Activated CD4-positive, CD25-positive, alpha-beta regulatory T cell treated with anti-CD3 and anti-CD28 coated beads, Interleukin-2, amount 50 U/mL, for 24 hours (primary cell): Measurements from ENCODE around the gene BMPR2.
A peak's percentile ranks its signal among the peaks of the same experiment; 100 is the strongest.
"Not testable (repeated sequence)": the region's sequence is repeated elsewhere in the genome, so short reads cannot be mapped to it uniquely, and the experiment has no call there.

Experiments used
- ATAC-seq, 2 donors: fragments of 150-1000 bp; cut with Tn5 transposase; one replicate each; pipeline ENCODE4 v1.10.0; 2021; ENCODE audit warnings: mild to moderate bottlenecking in 1 of 2, moderate library complexity in 1 of 2

The BMPR2 gene

GRCh38 chr2:202454536-202454935 lies 78.4 kb downstream of the BMPR2 start:
- ATAC-seq = no peak

- no peak for ATAC-seq
These were observed 79.0 kb downstream of the BMPR2 start for GRCh38 chr2:202455114-202455513.

- no peak for ATAC-seq
These were observed 84.0 kb downstream of the BMPR2 start for GRCh38 chr2:202460119-202460518.

GRCh38 chr2:202479090-202479489 lies 103.0 kb downstream of the BMPR2 start:
- ATAC-seq = peak; percentile 55 to 65

- peak; percentile 65 to 81 for ATAC-seq
These were observed 103.5 kb downstream of the BMPR2 start for GRCh38 chr2:202479610-202480009.

- no peak for ATAC-seq
These were observed 110.2 kb downstream of the BMPR2 start for GRCh38 chr2:202486351-202486750.

- no peak for ATAC-seq
These were observed 112.5 kb downstream of the BMPR2 start for GRCh38 chr2:202488671-202489070.

GRCh38 chr2:202490479-202490878 lies 114.4 kb downstream of the BMPR2 start:
- no peak for ATAC-seq

GRCh38 chr2:202491514-202491913 lies 115.4 kb downstream of the BMPR2 start:
- ATAC-seq = no peak

- ATAC-seq = no peak
These were observed 118.4 kb downstream of the BMPR2 start for GRCh38 chr2:202494300-202495229.

- no peak for ATAC-seq
These were observed 119.1 kb downstream of the BMPR2 start for GRCh38 chr2:202495230-202495604.

- ATAC-seq = not testable (repeated sequence)
These were observed 120.8 kb downstream of the BMPR2 start for GRCh38 chr2:202496835-202497472.

- ATAC-seq = not testable (repeated sequence)
These were observed 121.3 kb downstream of the BMPR2 start for GRCh38 chr2:202497473-202497866.

- ATAC-seq = not testable (repeated sequence)
These were observed 123.7 kb downstream of the BMPR2 start for GRCh38 chr2:202499841-202500240.

GRCh38 chr2:202503276-202503675 lies 127.1 kb downstream of the BMPR2 start:
- not testable (repeated sequence) for ATAC-seq

GRCh38 chr2:202508686-202509085 lies 132.6 kb downstream of the BMPR2 start:
- ATAC-seq = no peak

GRCh38 chr2:202510911-202511310 lies 134.8 kb downstream of the BMPR2 start:
- no peak for ATAC-seq

GRCh38 chr2:202512176-202512575 lies 136.0 kb downstream of the BMPR2 start:
- ATAC-seq = no peak

- peak; percentile 55 to 66 for ATAC-seq
These were observed 138.6 kb downstream of the BMPR2 start for GRCh38 chr2:202514732-202515131.

- no peak for ATAC-seq
These were observed 143.3 kb downstream of the BMPR2 start for GRCh38 chr2:202519453-202519852.

GRCh38 chr2:202521470-202521869 lies 145.3 kb downstream of the BMPR2 start:
- no peak for ATAC-seq

- no peak for ATAC-seq
These were observed 153.3 kb downstream of the BMPR2 start for GRCh38 chr2:202529389-202529788.

GRCh38 chr2:202530038-202530437 lies 153.9 kb downstream of the BMPR2 start:
- no peak for ATAC-seq

GRCh38 chr2:202535290-202535689 lies 159.2 kb downstream of the BMPR2 start:
- ATAC-seq = not testable (repeated sequence)
